NCI-H226 (cell line): ENCODE data around the gene SEL1L3.

Source experiments
- DNase-seq: peaks from one replicate; pipeline ENCODE4 v3.0.0-alpha.2; 2015

Gene SEL1L3

GRCh38 chr4:25845841-25846653 lies 16.7 kb downstream of the SEL1L3 start:
- DNase-seq, result no peak

GRCh38 chr4:25844961-25845712 lies 17.7 kb downstream of the SEL1L3 start:
- DNase-seq, result no peak

GRCh38 chr4:25843340-25844097 lies 19.3 kb downstream of the SEL1L3 start:
- no peak for DNase-seq

- DNase-seq, result no peak
Measured at GRCh38 chr4:25842229-25842845, 20.5 kb downstream of the SEL1L3 start.

GRCh38 chr4:25839687-25840086 lies 23.1 kb downstream of the SEL1L3 start:
- DNase-seq, result no peak

GRCh38 chr4:25839233-25839632 lies 23.6 kb downstream of the SEL1L3 start:
- DNase-seq, result no peak

- DNase-seq, result no peak
Measured at GRCh38 chr4:25838526-25838925, 24.3 kb downstream of the SEL1L3 start.

GRCh38 chr4:25837107-25837506 lies 25.7 kb downstream of the SEL1L3 start:
- no peak for DNase-seq

- DNase-seq, result no peak
Measured at GRCh38 chr4:25835384-25835783, 27.4 kb downstream of the SEL1L3 start.

- no peak for DNase-seq
Measured at GRCh38 chr4:25834411-25835107, 28.2 kb downstream of the SEL1L3 start.

- DNase-seq, result no peak
Measured at GRCh38 chr4:25830548-25830947, 32.2 kb downstream of the SEL1L3 start.

GRCh38 chr4:25827897-25828296 lies 34.9 kb downstream of the SEL1L3 start:
- no peak for DNase-seq

- no peak for DNase-seq
Measured at GRCh38 chr4:25827373-25827772, 35.4 kb downstream of the SEL1L3 start.

- DNase-seq, result no peak
Measured at GRCh38 chr4:25826074-25826752, 36.6 kb downstream of the SEL1L3 start.

- DNase-seq, result no peak
Measured at GRCh38 chr4:25823632-25824031, 39.2 kb downstream of the SEL1L3 start.

- DNase-seq, result no peak
Measured at GRCh38 chr4:25821899-25822298, 40.9 kb downstream of the SEL1L3 start.

GRCh38 chr4:25821267-25821666 lies 41.5 kb downstream of the SEL1L3 start:
- DNase-seq, result no peak

GRCh38 chr4:25818876-25819275 lies 43.9 kb downstream of the SEL1L3 start:
- DNase-seq, result no peak

- DNase-seq, result no peak
Measured at GRCh38 chr4:25818371-25818871, 44.4 kb downstream of the SEL1L3 start.

GRCh38 chr4:25817059-25817681 lies 45.6 kb downstream of the SEL1L3 start:
- DNase-seq, result peak; percentile 70

- DNase-seq, result no peak
Measured at GRCh38 chr4:25816591-25817058, 46.2 kb downstream of the SEL1L3 start.
